Measurements from ENCODE around the gene ZDHHC24. TPM values are rescaled to one million over a fixed set of nuclear protein-coding genes. Genes with fewer than 3 reads are reported as not detected.

Gene ZDHHC24
- total RNA-seq, 1 donor from 2014 or later, result 4.1 TPM

GRCh38 chr11:66480117-66480938, 65.5 kb downstream of the ZDHHC24 start, which contains the start of gene DPP3:
TSS of gene DPP3 (plus strand) at chr11:66480434. CDS start at chr11:66482201, 1,767 bp downstream.
- Histone ChIP-seq H3K4me3 (peak within 1 kb of the TSS; percentile 77), H3K4me1 (peaks cover 3% of the 10 kb centered on the region), H3F3A (ENCODE audit: low read depth) (peaks cover 41% of the 10 kb centered on the region), H3K9ac (peak within 1 kb of the TSS; percentile 79), H3K4me2 (peak within 1 kb of the TSS; percentile 93), H3K36me3 (no peaks in the 10 kb centered on the region), H2AFZ (replicated peaks) (peak within 1 kb of the TSS; percentile 78), H3K27me3 (no peaks in the 10 kb centered on the region), H4K20me1 (ENCODE audit: low read depth) (peaks cover 31% of the 10 kb centered on the region), H3K9me3 (ENCODE audit: low read depth) (no peaks in the 10 kb centered on the region), H3K27ac (peak within 1 kb of the TSS; percentile 68), H3K79me2 (ENCODE audit: low read depth) (peaks cover 20% of the 10 kb centered on the region)
- TF ChIP-seq EZH2 (IDR thresholded peaks at IDR 0.05) (no peak), CTCF (IDR thresholded peaks at IDR 0.05) (no peak), EZH2phosphoT487 (IDR thresholded peaks at IDR 0.05) (no peak)
- peaks cover 29% of the 10 kb centered on the region for H3K4me1 Mint-ChIP-seq
- no peaks in the 10 kb centered on the region for H3K9me3 Mint-ChIP-seq
- H3K4me3 Mint-ChIP-seq, result peak within 1 kb of the TSS; percentile 93
- DNase-seq (ENCODE audit: low spot score), result peak; percentile 99
- no peaks in the 10 kb centered on the region for H3K36me3 Mint-ChIP-seq
- H3K27me3 Mint-ChIP-seq (ENCODE audit: insufficient read depth, low read depth), result peaks cover 10% of the 10 kb centered on the region
- peak within 1 kb of the TSS; percentile 78 for H3K27ac Mint-ChIP-seq

- no peak for DNase-seq (ENCODE audit: low spot score)
- peaks cover 20% of the 10 kb centered on the region for H3K79me2 ChIP-seq (ENCODE audit: low read depth)
- peak overlapping the region; percentile 68 for H3K27ac ChIP-seq
- Mint-ChIP-seq H3K36me3 (no peaks in the 10 kb centered on the region), H3K27me3 (ENCODE audit: insufficient read depth, low read depth) (peaks cover 10% of the 10 kb centered on the region), H3K4me1 (peaks cover 29% of the 10 kb centered on the region), H3K9me3 (no peaks in the 10 kb centered on the region), H3K27ac (peak overlapping the region; percentile 78), H3K4me3 (peak overlapping the region; percentile 93)
- peaks cover 41% of the 10 kb centered on the region for H3F3A ChIP-seq (ENCODE audit: low read depth)
- H3K27me3 ChIP-seq, result no peaks in the 10 kb centered on the region
- peak overlapping the region; percentile 54 for H2AFZ ChIP-seq (replicated peaks)
- H3K9ac ChIP-seq, result peak overlapping the region; percentile 79
- H3K36me3 ChIP-seq, result no peaks in the 10 kb centered on the region
- TF ChIP-seq EZH2 (IDR thresholded peaks at IDR 0.05) (no peak), CTCF (IDR thresholded peaks at IDR 0.05) (no peak), EZH2phosphoT487 (IDR thresholded peaks at IDR 0.05) (no peak)
- no peaks in the 10 kb centered on the region for H3K9me3 ChIP-seq (ENCODE audit: low read depth)
- peaks cover 3% of the 10 kb centered on the region for H3K4me1 ChIP-seq
- peak overlapping the region; percentile 93 for H3K4me2 ChIP-seq
- peaks cover 31% of the 10 kb centered on the region for H4K20me1 ChIP-seq (ENCODE audit: low read depth)
- peak overlapping the region; percentile 77 for H3K4me3 ChIP-seq
Observed at GRCh38 chr11:66479394-66480116, 66.3 kb downstream of the ZDHHC24 start.

- peaks cover 3% of the 10 kb centered on the region for H3K36me3 Mint-ChIP-seq
- TF ChIP-seq CTCF (IDR thresholded peaks at IDR 0.05) (peak; percentile 89), EZH2phosphoT487 (IDR thresholded peaks at IDR 0.05) (no peak)
- Histone ChIP-seq H3K4me3 (peak overlapping the region; percentile 77), H4K20me1 (ENCODE audit: low read depth) (peaks cover 31% of the 10 kb centered on the region), H3K27me3 (no peaks in the 10 kb centered on the region), H3F3A (ENCODE audit: low read depth) (peaks cover 41% of the 10 kb centered on the region), H3K4me2 (peak overlapping the region; percentile 93), H3K79me2 (ENCODE audit: low read depth) (peaks cover 20% of the 10 kb centered on the region), H3K9me3 (ENCODE audit: low read depth) (no peaks in the 10 kb centered on the region), H3K27ac (no peak overlapping the region), H3K9ac (peak overlapping the region; percentile 79), H3K36me3 (no peaks in the 10 kb centered on the region), H3K4me1 (peaks cover 3% of the 10 kb centered on the region), H2AFZ (replicated peaks) (no peak overlapping the region)
- peak; percentile 60 for DNase-seq (ENCODE audit: low spot score)
- H3K27ac Mint-ChIP-seq, result no peak overlapping the region
- peaks cover 12% of the 10 kb centered on the region for H3K27me3 Mint-ChIP-seq (ENCODE audit: insufficient read depth, low read depth)
- peaks cover 29% of the 10 kb centered on the region for H3K4me1 Mint-ChIP-seq
- H3K4me3 Mint-ChIP-seq, result peak overlapping the region; percentile 93
- no peaks in the 10 kb centered on the region for H3K9me3 Mint-ChIP-seq
Observed at GRCh38 chr11:66478729-66479393, 67.0 kb downstream of the ZDHHC24 start.

Measured in neural progenitor cell (in vitro differentiated cells).